Liver (tissue), 9 donors: Measurements from ENCODE around the gene RFPL3. TPM values are rescaled to one million over a fixed set of nuclear protein-coding genes. Genes with fewer than 3 reads are reported as not detected.
A peak's percentile ranks its signal among the peaks of the same experiment; 100 is the strongest.

Source experiments
- DNase-seq: peaks from one replicate; pipeline ENCODE4 v3.0.0-alpha.2; 2017; ENCODE audit warnings: low spot score
- H3K27ac ChIP-seq, 2 donors: one replicate each; pipeline ENCODE4 v1.7.0; 2013; ENCODE audit warnings: inconsistent platforms in 2 of 2, low read length in 2 of 2, control low read depth in 1 of 2, low read depth in 1 of 2, mild to moderate bottlenecking in 1 of 2
- H3K27me3 ChIP-seq, 4 donors: one replicate each; pipeline versions ENCODE4 v1.6.1 to v1.7.0; 2013; ENCODE audit warnings: low read length in 3 of 4, inconsistent platforms in 1 of 4, mild to moderate bottlenecking in 1 of 4, moderate library complexity in 1 of 4; ENCODE audit not compliant: control insufficient read depth in 4 of 4, insufficient read depth in 4 of 4
- H3K36me3 ChIP-seq, 4 donors: one replicate each; pipeline versions ENCODE4 v1.6.1 to v1.7.0; 2013; ENCODE audit warnings: low read length in 3 of 4, mild to moderate bottlenecking in 3 of 4, low read depth in 1 of 4, moderate library complexity in 1 of 4; ENCODE audit not compliant: control insufficient read depth in 4 of 4, insufficient read depth in 3 of 4
- H3K4me1 ChIP-seq, 4 donors: one replicate each; pipeline versions ENCODE4 v1.6.1 to v1.7.0; 2013; ENCODE audit warnings: low read length in 3 of 4, mild to moderate bottlenecking in 3 of 4, moderate library complexity in 1 of 4; ENCODE audit not compliant: control insufficient read depth in 4 of 4, insufficient read depth in 4 of 4
- H3K4me3 ChIP-seq, 3 donors: one replicate each; pipeline versions ENCODE4 v1.6.1 to v1.7.0; 2013; ENCODE audit warnings: low read length in 3 of 3, control low read depth in 1 of 3, low read depth in 1 of 3, mild to moderate bottlenecking in 1 of 3
- H3K9ac ChIP-seq, 2 donors: one replicate each; pipeline ENCODE4 v1.7.0; 2013; ENCODE audit warnings: low read length in 2 of 2, mild to moderate bottlenecking in 2 of 2, moderate library complexity in 2 of 2, control low read depth in 1 of 2, low read depth in 1 of 2
- H3K9me3 ChIP-seq, 4 donors: one replicate each; pipeline versions ENCODE4 v1.6.1 to v1.7.0; 2013; ENCODE audit warnings: low read length in 3 of 4; ENCODE audit not compliant: control insufficient read depth in 4 of 4
- ATF3 ChIP-seq: IDR thresholded peaks from 2 replicates; pipeline ENCODE4 v1.6.1; 2016; ENCODE audit warnings: antibody characterized with exemption
- CTCF ChIP-seq: fragments of 150-350 bp; IDR thresholded peaks from 2 replicates; pipeline ENCODE4 v1.5.1; 2017; ENCODE audit warnings: improper control_type of control experiment, low read depth, low read length; ENCODE audit not compliant: missing input control
- EGR1 ChIP-seq, 2 donors: IDR thresholded peaks; 2 replicates each; pipeline ENCODE4 v1.6.1; 2016 to 2018; ENCODE audit warnings: antibody characterized with exemption in 2 of 2, low read depth in 2 of 2
- FOXA1 ChIP-seq: IDR thresholded peaks from 2 replicates; pipeline ENCODE4 v1.6.1; 2016; ENCODE audit warnings: antibody characterized with exemption
- HNF4A ChIP-seq, 2 donors: conservative IDR thresholded peaks; 2 replicates each; pipeline ENCODE4 v1.6.1; 2016; ENCODE audit warnings: antibody characterized with exemption in 2 of 2, mild to moderate bottlenecking in 2 of 2
- JUND ChIP-seq, 2 donors: IDR thresholded peaks; 2 replicates each; pipeline ENCODE4 v1.6.1; 2016; ENCODE audit warnings: antibody characterized with exemption in 2 of 2
- NR2F2 ChIP-seq: IDR thresholded peaks from 2 replicates; pipeline ENCODE4 v1.6.1; 2016; ENCODE audit warnings: antibody characterized with exemption
- RAD21 ChIP-seq, 2 donors: IDR thresholded peaks; 2 replicates each; pipeline ENCODE4 v1.6.1; 2016; ENCODE audit warnings: antibody characterized with exemption in 2 of 2, mild to moderate bottlenecking in 2 of 2
- REST ChIP-seq: IDR thresholded peaks from 2 replicates; pipeline ENCODE4 v1.6.1; 2016; ENCODE audit warnings: antibody characterized with exemption, mild to moderate bottlenecking
- RXRA ChIP-seq, 2 donors: IDR thresholded peaks; 2 replicates each; pipeline ENCODE4 v1.6.1; 2017 to 2018; ENCODE audit warnings: antibody characterized with exemption in 2 of 2, mild to moderate bottlenecking in 1 of 2
- SP1 ChIP-seq: IDR thresholded peaks from 2 replicates; pipeline ENCODE4 v1.6.1; 2018; ENCODE audit warnings: antibody characterized with exemption, mild to moderate bottlenecking
- TAF1 ChIP-seq: conservative IDR thresholded peaks from 2 replicates; pipeline ENCODE4 v1.6.1; 2016; ENCODE audit warnings: antibody characterized with exemption, mild to moderate bottlenecking
- YY1 ChIP-seq: IDR thresholded peaks from 2 replicates; pipeline ENCODE4 v1.6.1; 2016; ENCODE audit warnings: antibody characterized with exemption, mild to moderate bottlenecking
- ZBTB33 ChIP-seq: IDR thresholded peaks from 2 replicates; pipeline ENCODE4 v1.6.1; 2016; ENCODE audit warnings: antibody characterized with exemption
- WGBS: extraction: QIAGEN DNeasy Blood & Tissue Kit; methylation state at CpG from one replicate; pipeline ENCODE4 v1.1.7; 2013; 5-methylcytosine and 5-hydroxymethylcytosine counted together
- polyA plus RNA-seq, 2 donors: library from polyadenylated mRNA; stranded (reverse) in 1 of 2; unstranded in 1 of 2; fragments of 200-250 nt in 1 of 2; fragments of >200 nt in 1 of 2; fragmentation: Nextera tagmentation in 1 of 2; extraction: Ambion mirVana in 1 of 2; gene quantifications; one replicate each; pipeline versions ENCODE4 v1.2.1 to v1.2.3, GENCODE V29; 2013 to 2015
- total RNA-seq, 2 donors: library from RNA; depleted of rRNA; stranded (reverse); fragments of >200 nt; gene quantifications; one replicate each; pipeline ENCODE4 v1.2.3, GENCODE V29; 2014
- donor health status: healthy.
- donor health status: healthy.
- donor health status: healthy.
- donor health status: healthy.
- donor health status: healthy.

RFPL3 gene
- total and polyA plus RNA-seq, 4 donors = not detected

GRCh38 chr22:32378707-32379272 lies 21.1 kb downstream of the RFPL3 start:
- Histone ChIP-seq H3K4me3 (no peak overlapping the region), H3K9ac (no peak overlapping the region), H3K27me3 (no peaks in the 10 kb centered on the region), H3K9me3 (no peaks in the 10 kb centered on the region), H3K36me3 (peaks cover 0 to 1% (median 0%) of the 10 kb centered on the region in 4 donors), H3K4me1 (no peaks in the 10 kb centered on the region), H3K27ac (no peak overlapping the region)
- DNase-seq = no peak
- no peak for TF ChIP-seq TAF1
- peak; percentile 63 to 75 for TF ChIP-seq RAD21 (IDR thresholded peaks at IDR 0.05)
- no peak for TF ChIP-seq RXRA (IDR thresholded peaks at IDR 0.05)
- peak; percentile 50 for TF ChIP-seq CTCF
- 37% methylated on average over 4 of the region's 4 CpGs for WGBS

GRCh38 chr22:32380991-32381390 lies 23.3 kb downstream of the RFPL3 start:
- no peak overlapping the region for H3K27ac ChIP-seq
- 53% methylated on average over 5 of the region's 5 CpGs for WGBS
- TF ChIP-seq YY1 (no peak), RXRA (IDR thresholded peaks at IDR 0.05) (no peak)
- H3K9me3 ChIP-seq = no peaks in the 10 kb centered on the region
- H3K36me3 ChIP-seq = peaks cover 0 to 4% (median under 1%) of the 10 kb centered on the region in 4 donors
- no peaks in the 10 kb centered on the region for H3K4me1 ChIP-seq
- no peak overlapping the region for H3K9ac ChIP-seq
- DNase-seq = no peak
- no peak overlapping the region for H3K4me3 ChIP-seq
- no peaks in the 10 kb centered on the region for H3K27me3 ChIP-seq

- no peaks in the 10 kb centered on the region for H3K27me3 ChIP-seq
- H3K4me1 ChIP-seq = no peaks in the 10 kb centered on the region
- no peak overlapping the region for H3K4me3 ChIP-seq
- no peak for DNase-seq
- H3K9me3 ChIP-seq = no peaks in the 10 kb centered on the region
- WGBS = 98% methylated on average over 1 of the region's 1 CpG
- H3K27ac ChIP-seq = no peak overlapping the region
- no peak for TF ChIP-seq SP1
- TF ChIP-seq EGR1 (IDR thresholded peaks at IDR 0.05; ENCODE audit: low read depth in 2 of 2) = no peak
- no peak for TF ChIP-seq HNF4A (conservative IDR thresholded peaks at IDR 0.05)
- no peak for TF ChIP-seq ZBTB33
- TF ChIP-seq FOXA1 = no peak
- TF ChIP-seq NR2F2 = no peak
- TF ChIP-seq RXRA (IDR thresholded peaks at IDR 0.05) = no peak
- no peak for TF ChIP-seq REST
- TF ChIP-seq YY1 = no peak
- no peak for TF ChIP-seq ATF3
- TF ChIP-seq JUND (IDR thresholded peaks at IDR 0.05) = no peak
- no peak for TF ChIP-seq RAD21 (IDR thresholded peaks at IDR 0.05)
- no peak overlapping the region for H3K9ac ChIP-seq
- H3K36me3 ChIP-seq = peaks cover 9 to 39% (median 17%) of the 10 kb centered on the region in 4 donors
These were observed 28.0 kb downstream of the RFPL3 start for GRCh38 chr22:32385681-32386080.
